ENCODE results near the gene COPS7A. TPM values are rescaled to one million over a fixed set of nuclear protein-coding genes. Genes with fewer than 3 reads are reported as not detected.

The COPS7A gene
- total RNA-seq, 8 experiments from 2014 or later = 23.0 to 115 (median 44.1) TPM

- ATAC-seq (replicated peaks in 6 of 8) = no peak
- no peak overlapping the region for H3K27ac ChIP-seq
- 67 to 100% (median 88%) methylated on average over 1 to 5 of the region's 5 CpGs; no CpG with 5 or more reads in 4 of the 10 experiments for WGBS, 10 experiments
- H3K4me1 ChIP-seq (replicated peaks in 1 of 2) = peaks cover 38 to 43% of the 10 kb centered on the region in 2 donors
- in situ Hi-C loops (cut with MboI; ENCODE audit: low pct_unique_long_range_greater_than_20kb in 2 of 9, low sequenced_read_pairs in 9 of 9, unreplicated experiment in 9 of 9) = no loop called here
- H3K4me3 ChIP-seq = no peak overlapping the region
These were observed 53.5 kb downstream of the COPS7A start for GRCh38 chr12:6777386-6777785.

DNA sequence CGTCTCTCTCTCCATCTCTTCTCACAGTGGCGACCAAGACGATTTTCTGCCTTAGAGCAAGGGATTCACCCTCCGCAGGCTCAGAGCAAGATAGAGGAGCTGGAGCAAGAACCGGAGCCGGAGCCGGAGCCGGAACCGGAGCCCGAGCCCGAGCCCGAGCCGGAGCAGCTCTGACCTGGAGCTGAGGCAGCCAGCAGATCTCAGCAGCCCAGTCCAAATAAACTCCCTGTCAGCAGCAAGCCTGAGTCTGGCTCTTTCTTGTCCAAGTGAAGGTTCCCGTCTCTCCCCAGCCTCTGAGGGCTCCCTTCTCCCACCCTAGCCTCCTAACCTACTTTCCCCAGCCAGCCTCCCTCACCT is 54.3 kb downstream of the COPS7A start:
- peak overlapping the region; percentile 58 to 86 for H3K27ac ChIP-seq
- peak overlapping the region; percentile 4 to 22 (median 15) for H3K4me3 ChIP-seq
- in situ Hi-C loops (cut with MboI; ENCODE audit: low pct_unique_long_range_greater_than_20kb in 2 of 9, low sequenced_read_pairs in 9 of 9, unreplicated experiment in 9 of 9) = no loop called here
- 0 to 50% (median 34%) methylated on average over 1 to 8 of the region's 14 CpGs; no CpG with 5 or more reads in 4 of the 10 experiments for WGBS, 10 experiments
- ATAC-seq (replicated peaks in 6 of 8) = peak in 5 of 8 experiments; percentile 0 to 36 (median 7)
- peaks cover 33 to 35% of the 10 kb centered on the region in 2 donors for H3K4me1 ChIP-seq (replicated peaks in 1 of 2)

DNA sequence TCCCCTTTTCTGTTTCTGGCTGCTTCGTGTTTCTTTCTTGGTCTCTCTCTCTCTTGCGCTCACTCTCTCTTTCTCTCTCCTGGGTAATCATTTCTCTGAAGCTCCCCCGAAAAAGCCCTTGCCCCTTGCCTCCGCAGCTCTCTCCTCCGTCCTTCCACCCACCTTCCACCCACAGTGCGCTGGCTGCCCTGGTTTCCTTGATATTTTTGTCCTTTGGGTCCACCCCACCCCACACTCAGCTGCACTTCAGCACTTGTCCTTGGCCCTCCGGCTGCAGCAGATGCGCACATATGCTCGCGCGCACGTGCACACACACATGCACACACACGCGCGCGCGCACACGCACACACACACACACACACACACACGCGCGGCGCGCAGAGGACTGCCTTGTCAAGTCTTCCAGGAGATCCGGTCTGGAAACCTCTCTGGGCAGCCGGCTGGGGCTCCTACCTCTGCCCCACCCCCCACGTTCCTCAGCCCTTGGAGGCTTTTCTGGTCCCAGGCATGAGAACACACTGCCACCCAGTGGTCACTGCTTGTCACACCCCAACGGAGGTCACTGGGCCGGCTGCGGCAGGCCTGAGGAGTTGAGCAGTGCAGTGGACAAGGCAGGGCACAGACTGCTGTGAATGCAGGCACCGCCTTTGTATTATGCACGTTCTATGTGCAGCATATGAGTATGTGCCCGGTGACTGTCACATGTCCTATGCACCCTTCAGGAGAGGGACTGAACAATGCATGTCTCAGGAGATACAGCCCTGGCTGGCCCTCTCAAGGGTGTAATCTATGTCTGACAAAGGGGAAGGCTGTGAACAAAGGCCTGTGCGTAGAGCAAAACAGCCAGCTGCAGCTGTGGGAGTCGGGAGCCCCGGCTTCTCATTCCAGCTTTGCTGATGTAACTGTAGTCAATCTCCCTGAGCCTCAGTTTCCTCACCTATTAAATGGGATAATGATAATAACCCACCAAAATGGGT is 55.0 kb downstream of the COPS7A start:
- WGBS, 10 experiments = 0 to 60% (median 2%) methylated on average over 1 to 12 of the region's 35 CpGs
- ATAC-seq (replicated peaks in 6 of 8) = peak; percentile 89 to 95 (median 94)
- peak overlapping the region; percentile 4 to 22 (median 15) for H3K4me3 ChIP-seq
- in situ Hi-C loops (cut with MboI; ENCODE audit: low pct_unique_long_range_greater_than_20kb in 2 of 9, low sequenced_read_pairs in 9 of 9, unreplicated experiment in 9 of 9) = no loop called here
- peak overlapping the region; percentile 64 to 86 for H3K27ac ChIP-seq
- peaks cover 26 to 28% of the 10 kb centered on the region in 2 donors for H3K4me1 ChIP-seq (replicated peaks in 1 of 2)

- in situ Hi-C loops (cut with MboI; ENCODE audit: low pct_unique_long_range_greater_than_20kb in 2 of 9, low sequenced_read_pairs in 9 of 9, unreplicated experiment in 9 of 9) = no loop called here
- H3K4me1 ChIP-seq (replicated peaks in 1 of 2) = peaks cover 23 to 24% of the 10 kb centered on the region in 2 donors
- 0 to 100% (median 80%) methylated on average over 1 to 5 of the region's 6 CpGs; no CpG with 5 or more reads in 4 of the 10 experiments for WGBS, 10 experiments
- no peak overlapping the region for H3K4me3 ChIP-seq
- peak overlapping the region; percentile 64 to 86 for H3K27ac ChIP-seq
- ATAC-seq (replicated peaks in 6 of 8) = no peak
These were observed 56.0 kb downstream of the COPS7A start for GRCh38 chr12:6779708-6780432.

DNA sequence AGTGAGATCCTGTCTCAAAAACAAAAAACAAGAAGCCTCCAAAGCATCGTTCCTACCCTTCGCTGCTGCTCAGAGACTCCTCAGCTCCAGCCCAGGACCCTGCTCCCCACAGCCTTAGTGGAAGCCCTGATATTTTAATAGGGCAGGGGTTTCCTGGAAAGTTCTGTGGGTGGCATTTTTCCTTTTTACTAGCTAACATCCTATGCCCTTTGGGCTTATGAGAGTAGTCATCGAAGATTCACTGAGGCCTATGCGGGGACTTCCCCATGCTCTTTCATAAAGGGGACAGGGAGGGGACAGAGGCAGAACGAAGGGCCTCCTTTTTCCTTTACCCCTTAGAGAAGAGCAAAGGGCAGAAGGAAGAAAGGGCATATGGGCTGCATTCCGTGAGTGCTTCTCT is 56.7 kb downstream of the COPS7A start:
- H3K27ac ChIP-seq = peak overlapping the region in 1 of 2 donors; percentile 9
- WGBS, 10 experiments = 67 to 100% (median 80%) methylated on average over 2 to 3 of the region's 6 CpGs; no CpG with 5 or more reads in 5 of the 10 experiments
- ATAC-seq (replicated peaks in 6 of 8) = no peak
- no peak overlapping the region for H3K4me3 ChIP-seq
- peaks cover 23 to 24% of the 10 kb centered on the region in 2 donors for H3K4me1 ChIP-seq (replicated peaks in 1 of 2)
- in situ Hi-C loops (cut with MboI; ENCODE audit: low pct_unique_long_range_greater_than_20kb in 2 of 9, low sequenced_read_pairs in 9 of 9, unreplicated experiment in 9 of 9) = no loop called here

Other genes with a start within 250 kb of the COPS7A start
- gene MRPL51, start 230.8 kb upstream of the COPS7A start, total RNA-seq = 100 to 1,000 TPM; 129 to 267 (median 184) TPM
- 10 to 100 TPM; 11.5 to 84.2 (median 16.2) TPM for gene NCAPD2, start 229.9 kb upstream of the COPS7A start, total RNA-seq
- gene GAPDH, start 189.5 kb upstream of the COPS7A start, total RNA-seq = 1,000 to 10,000 TPM; 2,651 to 4,080 (median 3,703) TPM
- gene IFFO1, start 168.0 kb upstream of the COPS7A start, total RNA-seq = 10 to 100 TPM; 10.1 to 22.7 (median 12.7) TPM
- gene NOP2, start 155.8 kb upstream of the COPS7A start, total RNA-seq = 10 to 100 TPM; 13.0 to 83.1 (median 24.1) TPM
- 100 to 1,000 TPM; 190 to 382 (median 259) TPM for gene CHD4, start 116.7 kb upstream of the COPS7A start, total RNA-seq
- under 1 TPM; 0.08 to 0.95 (median 0.19) TPM for gene LPAR5, start 88.1 kb upstream of the COPS7A start, total RNA-seq
- 1 to 10 TPM in 4 of 8 experiments, under 1 TPM in 4; 0.51 to 2.6 (median 1.1) TPM for gene ACRBP, start 76.6 kb upstream of the COPS7A start, total RNA-seq
- 100 to 1,000 TPM in 1 of 8 experiments, 10 to 100 TPM in 7; 34.3 to 108 (median 81.6) TPM for gene ING4, start 60.9 kb upstream of the COPS7A start, total RNA-seq
- gene ZNF384, start 34.7 kb upstream of the COPS7A start, total RNA-seq = 10 to 100 TPM; 16.9 to 48.5 (median 32.7) TPM
- 1 to 10 TPM in 7 of 8 experiments, under 1 TPM in 1; 0.94 to 7.9 (median 2.8) TPM for gene PIANP, start 23.2 kb upstream of the COPS7A start, total RNA-seq
- gene MLF2, start 29.1 kb downstream of the COPS7A start, total RNA-seq = 100 to 1,000 TPM; 122 to 181 (median 151) TPM
- gene PTMS, start 42.3 kb downstream of the COPS7A start, total RNA-seq = 100 to 1,000 TPM; 117 to 609 (median 256) TPM
- gene LAG3, start 48.5 kb downstream of the COPS7A start, total RNA-seq = 1 to 10 TPM in 3 of 8 experiments, under 1 TPM in 5; 0.21 to 2.8 (median 0.66) TPM
- 1 to 10 TPM in 5 of 8 experiments, under 1 TPM in 3; 0.49 to 2.8 (median 1.1) TPM for gene CD4, start 65.5 kb downstream of the COPS7A start, total RNA-seq
- 10 to 100 TPM in 5 of 8 experiments, 1 to 10 TPM in 3; 4.8 to 48.2 (median 32.8) TPM for gene GPR162, start 97.8 kb downstream of the COPS7A start, total RNA-seq
- gene P3H3, start 104.4 kb downstream of the COPS7A start, total RNA-seq = 10 to 100 TPM in 7 of 8 experiments, 1 to 10 TPM in 1; 9.9 to 31.2 (median 17.8) TPM
- 1 to 10 TPM; 1.1 to 8.4 (median 4.5) TPM for gene GNB3, start 116.9 kb downstream of the COPS7A start, total RNA-seq
- gene CDCA3, start 127.2 kb downstream of the COPS7A start, total RNA-seq = 10 to 100 TPM in 3 of 8 experiments, 1 to 10 TPM in 5; 3.0 to 36.3 (median 6.2) TPM
- gene USP5, start 128.1 kb downstream of the COPS7A start, total RNA-seq = 100 to 1,000 TPM in 1 of 8 experiments, 10 to 100 TPM in 7; 52.3 to 122 (median 75.2) TPM
- gene TPI1, start 143.5 kb downstream of the COPS7A start, total RNA-seq = 100 to 1,000 TPM; 544 to 781 (median 685) TPM
- gene SPSB2, start 149.3 kb downstream of the COPS7A start, total RNA-seq = 10 to 100 TPM in 3 of 8 experiments, 1 to 10 TPM in 5; 6.3 to 13.6 (median 8.3) TPM
- 10 to 100 TPM in 3 of 8 experiments, 1 to 10 TPM in 5; 4.1 to 51.0 (median 7.1) TPM for gene LRRC23, start 180.8 kb downstream of the COPS7A start, total RNA-seq
- gene ENO2, start 190.5 kb downstream of the COPS7A start, total RNA-seq = 100 to 1,000 TPM in 5 of 8 experiments, 1 to 10 TPM in 3; 2.6 to 399 (median 169) TPM
- 10 to 100 TPM in 6 of 8 experiments, 1 to 10 TPM in 2; 4.3 to 51.5 (median 15.8) TPM for gene ATN1, start 203.9 kb downstream of the COPS7A start, total RNA-seq
- gene RNU7-1, start 219.8 kb downstream of the COPS7A start, total RNA-seq = not detected
- 100 to 1,000 TPM; 150 to 828 (median 513) TPM for gene C12orf57, start 220.0 kb downstream of the COPS7A start, total RNA-seq
- 1 to 10 TPM in 2 of 8 experiments, under 1 TPM in 6; 0.22 to 2.4 (median 0.88) TPM for gene PTPN6, start 227.3 kb downstream of the COPS7A start, total RNA-seq
- 100 to 1,000 TPM; 146 to 327 (median 222) TPM for gene PHB2, start 246.6 kb downstream of the COPS7A start, total RNA-seq
- 10 to 100 TPM; 19.5 to 53.0 (median 31.6) TPM for gene EMG1, start 246.9 kb downstream of the COPS7A start, total RNA-seq

Data from motor neuron (in vitro differentiated cells).